Measurements from ENCODE around the gene PCSK6.

DNA sequence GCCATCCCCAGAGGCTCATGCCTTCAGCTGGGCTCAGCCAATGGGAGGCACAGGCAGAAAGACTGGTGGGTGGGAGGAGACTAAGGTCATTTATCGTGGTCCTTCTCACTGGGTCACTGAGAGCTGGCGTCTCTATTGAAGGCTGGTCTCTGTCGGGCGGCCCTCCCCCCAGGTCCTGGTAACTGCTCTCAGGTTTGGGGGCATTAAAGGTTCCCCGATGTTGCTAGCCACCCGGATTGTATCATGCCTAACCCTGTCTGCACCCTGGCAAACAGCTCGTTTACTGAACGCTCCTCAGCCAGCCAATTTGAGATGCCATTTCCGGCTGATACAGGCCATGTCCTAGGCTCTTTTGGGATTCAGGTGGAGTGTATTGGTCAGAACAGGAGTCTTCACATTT, 222.7 kb downstream of the PCSK6 start:
- TF ChIP-seq, protein P1, sequence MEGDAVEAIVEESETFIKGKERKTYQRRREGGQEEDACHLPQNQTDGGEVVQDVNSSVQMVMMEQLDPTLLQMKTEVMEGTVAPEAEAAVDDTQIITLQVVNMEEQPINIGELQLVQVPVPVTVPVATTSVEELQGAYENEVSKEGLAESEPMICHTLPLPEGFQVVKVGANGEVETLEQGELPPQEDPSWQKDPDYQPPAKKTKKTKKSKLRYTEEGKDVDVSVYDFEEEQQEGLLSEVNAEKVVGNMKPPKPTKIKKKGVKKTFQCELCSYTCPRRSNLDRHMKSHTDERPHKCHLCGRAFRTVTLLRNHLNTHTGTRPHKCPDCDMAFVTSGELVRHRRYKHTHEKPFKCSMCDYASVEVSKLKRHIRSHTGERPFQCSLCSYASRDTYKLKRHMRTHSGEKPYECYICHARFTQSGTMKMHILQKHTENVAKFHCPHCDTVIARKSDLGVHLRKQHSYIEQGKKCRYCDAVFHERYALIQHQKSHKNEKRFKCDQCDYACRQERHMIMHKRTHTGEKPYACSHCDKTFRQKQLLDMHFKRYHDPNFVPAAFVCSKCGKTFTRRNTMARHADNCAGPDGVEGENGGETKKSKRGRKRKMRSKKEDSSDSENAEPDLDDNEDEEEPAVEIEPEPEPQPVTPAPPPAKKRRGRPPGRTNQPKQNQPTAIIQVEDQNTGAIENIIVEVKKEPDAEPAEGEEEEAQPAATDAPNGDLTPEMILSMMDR (IDR thresholded peaks at IDR 0.05; ENCODE audit: borderline replicate concordance, extremely low read depth, low read length, poor library complexity, severe bottlenecking): no peak
- no peak for TF ChIP-seq EZH2 (IDR thresholded peaks at IDR 0.05; ENCODE audit: borderline replicate concordance, low read depth, low read length, severe bottlenecking)
